ENCODE measurements around the gene RIN2.

RIN2 gene

DNA sequence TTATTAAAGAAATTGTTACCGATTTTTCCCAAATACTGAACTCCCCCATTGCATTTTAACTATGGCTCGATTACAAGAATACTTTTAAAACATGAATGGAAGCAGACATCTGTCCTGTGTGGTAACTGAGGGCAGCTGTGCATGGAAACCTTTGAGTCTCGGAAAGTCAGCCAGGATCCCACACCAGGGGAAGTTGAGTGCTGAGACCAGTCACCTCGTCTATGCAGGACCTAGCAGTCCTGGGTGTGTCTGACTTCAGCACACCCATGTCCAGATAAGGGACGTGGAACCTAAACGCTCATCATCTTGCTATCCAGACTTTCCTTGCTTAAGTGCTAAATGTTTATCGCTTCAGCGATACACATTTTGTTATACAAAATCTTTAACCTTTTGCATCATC lies 6.1 kb downstream of the RIN2 start:
- Histone ChIP-seq H3K4me1 (ENCODE audit: control insufficient read depth, insufficient read depth, low read length) (peaks cover 3% of the 10 kb centered on the region), H3K9me3 (ENCODE audit: control insufficient read depth in 2 of 2, low read length in 2 of 2) (no peaks in the 10 kb centered on the region), H3K27ac (ENCODE audit: low read length) (no peak overlapping the region), H3K27me3 (ENCODE audit: control insufficient read depth in 1 of 2, insufficient read depth in 2 of 2, low read length in 2 of 2) (no peaks in the 10 kb centered on the region), H3K4me3 (ENCODE audit: low read length in 2 of 2) (no peak overlapping the region), H3K36me3 (ENCODE audit: control insufficient read depth in 2 of 2, insufficient read depth in 2 of 2, low read length in 2 of 2) (no peaks in the 10 kb centered on the region), H3K9ac (ENCODE audit: low read length in 2 of 2) (no peak overlapping the region)

DNA sequence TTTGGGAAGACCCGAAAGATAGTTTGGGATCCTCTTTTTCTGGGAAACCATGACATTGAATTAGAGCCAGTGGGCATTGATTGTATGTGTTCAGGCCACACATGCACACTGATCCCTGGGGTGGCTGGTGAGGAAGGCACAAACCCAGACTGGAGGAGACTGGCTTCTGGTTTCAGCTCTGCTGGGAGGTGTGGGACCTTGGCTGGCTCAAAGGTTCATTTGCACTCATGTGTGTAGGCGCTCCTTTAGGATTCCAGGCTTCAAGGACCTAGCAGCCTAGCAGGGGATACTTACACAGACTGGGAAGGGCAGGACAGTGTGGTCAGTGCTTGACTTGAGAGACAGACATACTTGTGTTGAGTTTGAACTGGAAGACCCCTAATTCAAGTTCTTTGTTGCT lies 7.2 kb downstream of the RIN2 start:
- H3K4me3 ChIP-seq (ENCODE audit: low read length in 2 of 2) = no peak overlapping the region
- no peaks in the 10 kb centered on the region for H3K27me3 ChIP-seq (ENCODE audit: control insufficient read depth in 1 of 2, insufficient read depth in 2 of 2, low read length in 2 of 2)
- H3K4me1 ChIP-seq (ENCODE audit: control insufficient read depth, insufficient read depth, low read length) = no peaks in the 10 kb centered on the region
- no peak overlapping the region for H3K9ac ChIP-seq (ENCODE audit: low read length in 2 of 2)
- no peaks in the 10 kb centered on the region for H3K36me3 ChIP-seq (ENCODE audit: control insufficient read depth in 2 of 2, insufficient read depth in 2 of 2, low read length in 2 of 2)
- no peak overlapping the region for H3K27ac ChIP-seq (ENCODE audit: low read length)
- H3K9me3 ChIP-seq (ENCODE audit: control insufficient read depth in 2 of 2, low read length in 2 of 2) = no peaks in the 10 kb centered on the region

DNA sequence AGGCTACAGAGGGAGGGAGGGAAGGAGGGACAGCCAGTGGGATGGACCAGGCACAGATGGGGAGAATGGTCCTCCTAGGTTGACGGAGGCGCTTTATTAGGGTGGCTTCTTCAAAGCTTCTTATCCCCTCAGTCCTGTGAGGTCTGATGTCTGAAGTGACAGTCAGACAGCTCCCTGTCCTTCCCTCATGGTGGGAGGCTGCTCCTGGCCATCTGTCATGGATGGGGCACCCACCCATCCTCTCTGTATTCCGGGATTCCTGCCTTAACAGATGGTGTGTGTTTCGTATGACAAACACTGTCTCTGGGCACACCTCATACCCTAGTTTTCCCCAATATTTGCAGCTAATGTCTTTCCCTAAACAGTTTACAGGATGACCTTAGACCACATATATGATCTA lies 7.9 kb downstream of the RIN2 start:
- Histone ChIP-seq H3K27ac (ENCODE audit: low read length) (no peak overlapping the region), H3K27me3 (ENCODE audit: control insufficient read depth in 1 of 2, insufficient read depth in 2 of 2, low read length in 2 of 2) (no peaks in the 10 kb centered on the region), H3K9me3 (ENCODE audit: control insufficient read depth in 2 of 2, low read length in 2 of 2) (no peaks in the 10 kb centered on the region), H3K36me3 (ENCODE audit: control insufficient read depth in 2 of 2, insufficient read depth in 2 of 2, low read length in 2 of 2) (no peaks in the 10 kb centered on the region), H3K4me1 (ENCODE audit: control insufficient read depth, insufficient read depth, low read length) (no peaks in the 10 kb centered on the region), H3K4me3 (ENCODE audit: low read length in 2 of 2) (no peak overlapping the region), H3K9ac (ENCODE audit: low read length in 2 of 2) (no peak overlapping the region)

DNA sequence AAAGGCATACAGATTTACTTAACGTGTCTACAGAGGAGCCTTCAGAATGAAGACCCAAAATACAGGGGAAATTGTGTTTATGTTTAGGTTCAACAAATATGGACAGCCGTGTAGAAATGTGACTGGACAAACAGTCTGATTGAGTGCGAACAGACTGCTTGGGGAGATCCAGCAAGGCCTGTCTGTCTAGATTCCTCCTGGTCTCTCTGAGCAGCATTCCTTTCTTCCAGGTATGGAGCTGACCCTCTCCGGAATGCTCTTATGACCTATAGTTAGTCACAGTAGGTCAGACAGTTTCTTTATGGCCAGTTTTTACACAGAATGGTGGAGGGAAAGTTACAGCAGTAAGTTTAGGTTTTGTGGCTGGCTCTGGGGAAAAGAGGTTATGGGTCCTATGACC lies 9.0 kb downstream of the RIN2 start:
- no peaks in the 10 kb centered on the region for H3K4me1 ChIP-seq (ENCODE audit: control insufficient read depth, insufficient read depth, low read length)
- no peak overlapping the region for H3K27ac ChIP-seq (ENCODE audit: low read length)
- H3K9ac ChIP-seq (ENCODE audit: low read length in 2 of 2) = no peak overlapping the region
- H3K36me3 ChIP-seq (ENCODE audit: control insufficient read depth in 2 of 2, insufficient read depth in 2 of 2, low read length in 2 of 2) = no peaks in the 10 kb centered on the region
- no peaks in the 10 kb centered on the region for H3K9me3 ChIP-seq (ENCODE audit: control insufficient read depth in 2 of 2, low read length in 2 of 2)
- no peaks in the 10 kb centered on the region for H3K27me3 ChIP-seq (ENCODE audit: control insufficient read depth in 1 of 2, insufficient read depth in 2 of 2, low read length in 2 of 2)
- no peak overlapping the region for H3K4me3 ChIP-seq (ENCODE audit: low read length in 2 of 2)

DNA sequence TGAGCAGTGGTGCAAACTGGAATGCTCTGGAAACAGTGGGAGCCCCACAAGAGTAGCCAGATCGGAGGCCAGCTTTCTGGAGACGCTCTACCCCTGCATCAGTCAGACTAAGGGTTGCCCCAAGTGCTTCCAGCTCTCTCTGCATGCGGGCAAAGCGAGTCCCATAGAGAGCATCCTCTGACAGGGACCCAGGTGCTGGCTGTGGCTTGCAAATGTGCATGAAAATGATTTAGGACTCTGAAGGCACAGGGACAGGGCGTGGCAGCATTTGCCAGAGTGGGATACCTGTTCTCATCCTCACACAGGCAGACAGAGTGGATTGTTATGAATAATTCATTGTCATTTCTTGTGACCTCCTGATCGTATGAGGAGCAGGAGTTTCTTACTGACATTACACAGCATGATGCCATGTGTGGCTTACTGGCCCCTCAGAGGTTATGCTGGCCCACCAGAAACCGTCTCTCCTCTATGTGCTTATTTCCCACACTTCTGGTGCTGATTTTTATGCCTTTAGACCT lies 10.3 kb downstream of the RIN2 start:
- H3K4me3 ChIP-seq (ENCODE audit: low read length in 2 of 2) = no peak overlapping the region
- no peak overlapping the region for H3K27ac ChIP-seq (ENCODE audit: low read length)
- peaks cover 0 to 2% of the 10 kb centered on the region in 2 donors for H3K36me3 ChIP-seq (ENCODE audit: control insufficient read depth in 2 of 2, insufficient read depth in 2 of 2, low read length in 2 of 2)
- no peak overlapping the region for H3K9ac ChIP-seq (ENCODE audit: low read length in 2 of 2)
- no peaks in the 10 kb centered on the region for H3K27me3 ChIP-seq (ENCODE audit: control insufficient read depth in 1 of 2, insufficient read depth in 2 of 2, low read length in 2 of 2)
- no peaks in the 10 kb centered on the region for H3K9me3 ChIP-seq (ENCODE audit: control insufficient read depth in 2 of 2, low read length in 2 of 2)
- no peaks in the 10 kb centered on the region for H3K4me1 ChIP-seq (ENCODE audit: control insufficient read depth, insufficient read depth, low read length)

DNA sequence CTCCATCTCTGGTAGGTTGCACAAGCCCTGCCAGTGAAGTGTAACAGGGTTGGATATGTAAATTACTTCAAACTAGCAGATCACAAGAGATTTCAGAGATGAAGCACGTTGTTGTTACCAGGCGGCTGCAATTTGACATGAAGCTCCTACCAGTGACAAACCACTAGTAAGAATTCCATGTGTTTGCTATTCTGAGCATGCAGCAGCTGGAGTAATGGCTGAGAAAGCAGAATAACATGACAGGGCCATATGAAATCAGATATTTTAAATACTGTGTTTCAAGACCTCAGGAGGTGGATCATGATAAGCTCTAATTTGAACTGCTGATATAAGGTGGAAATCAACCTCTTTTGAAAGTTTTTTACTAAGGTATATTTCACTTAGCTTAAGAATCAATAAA lies 11.4 kb downstream of the RIN2 start:
- H3K9ac ChIP-seq (ENCODE audit: low read length in 2 of 2) = no peak overlapping the region
- H3K9me3 ChIP-seq (ENCODE audit: control insufficient read depth in 2 of 2, low read length in 2 of 2) = no peaks in the 10 kb centered on the region
- H3K4me1 ChIP-seq (ENCODE audit: control insufficient read depth, insufficient read depth, low read length) = no peaks in the 10 kb centered on the region
- H3K36me3 ChIP-seq (ENCODE audit: control insufficient read depth in 2 of 2, insufficient read depth in 2 of 2, low read length in 2 of 2) = peaks cover 0 to 2% of the 10 kb centered on the region in 2 donors
- no peak overlapping the region for H3K4me3 ChIP-seq (ENCODE audit: low read length in 2 of 2)
- H3K27ac ChIP-seq (ENCODE audit: low read length) = no peak overlapping the region
- H3K27me3 ChIP-seq (ENCODE audit: control insufficient read depth in 1 of 2, insufficient read depth in 2 of 2, low read length in 2 of 2) = no peaks in the 10 kb centered on the region

DNA sequence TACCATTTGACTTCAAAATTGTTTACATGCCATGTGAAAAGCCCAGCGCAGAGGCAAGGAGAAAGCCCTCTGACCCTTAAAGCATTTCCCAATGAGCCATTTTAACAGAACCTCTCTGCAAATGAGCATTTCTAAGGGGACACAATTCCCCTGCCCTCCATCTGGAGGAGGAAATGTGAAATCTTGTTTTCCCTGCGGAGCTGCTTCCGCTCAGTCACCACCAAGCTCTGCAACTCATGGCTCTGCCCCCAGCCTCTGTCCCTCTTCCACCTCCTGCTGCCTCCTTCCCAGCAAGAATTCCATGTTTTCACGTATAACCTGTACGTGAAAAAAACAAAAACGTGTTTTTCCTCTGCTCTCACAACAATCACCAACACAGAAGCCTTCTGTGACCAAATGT lies 12.3 kb downstream of the RIN2 start:
- Histone ChIP-seq H3K27ac (ENCODE audit: low read length) (no peak overlapping the region), H3K9me3 (ENCODE audit: control insufficient read depth in 2 of 2, low read length in 2 of 2) (no peaks in the 10 kb centered on the region), H3K9ac (ENCODE audit: low read length in 2 of 2) (no peak overlapping the region), H3K4me3 (ENCODE audit: low read length in 2 of 2) (no peak overlapping the region), H3K36me3 (ENCODE audit: control insufficient read depth in 2 of 2, insufficient read depth in 2 of 2, low read length in 2 of 2) (peaks cover 0 to 2% of the 10 kb centered on the region in 2 donors), H3K4me1 (ENCODE audit: control insufficient read depth, insufficient read depth, low read length) (no peaks in the 10 kb centered on the region), H3K27me3 (ENCODE audit: control insufficient read depth in 1 of 2, insufficient read depth in 2 of 2, low read length in 2 of 2) (no peaks in the 10 kb centered on the region)

DNA sequence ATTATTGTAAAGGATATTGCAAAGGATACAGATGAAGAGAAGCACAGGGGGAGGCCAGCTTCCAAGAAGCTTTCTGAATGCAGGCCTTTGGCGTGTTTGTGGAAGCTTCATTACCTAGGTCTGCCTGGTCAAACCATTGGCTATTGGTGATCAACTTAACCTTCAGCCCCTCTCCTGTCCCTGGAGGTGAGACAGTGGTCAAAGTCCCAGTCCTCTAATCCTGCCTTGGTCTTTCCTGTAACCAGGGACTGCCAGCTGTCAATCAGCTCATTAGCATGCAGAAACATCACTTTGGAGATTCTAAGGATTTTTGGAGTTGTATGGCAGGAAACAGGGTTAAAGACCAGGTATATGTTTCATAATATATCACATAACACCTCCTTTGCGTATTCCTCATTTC lies 13.0 kb downstream of the RIN2 start:
- Histone ChIP-seq H3K4me1 (ENCODE audit: control insufficient read depth, insufficient read depth, low read length) (no peaks in the 10 kb centered on the region), H3K27me3 (ENCODE audit: control insufficient read depth in 1 of 2, insufficient read depth in 2 of 2, low read length in 2 of 2) (no peaks in the 10 kb centered on the region), H3K27ac (ENCODE audit: low read length) (no peak overlapping the region), H3K36me3 (ENCODE audit: control insufficient read depth in 2 of 2, insufficient read depth in 2 of 2, low read length in 2 of 2) (peaks cover 0 to 2% of the 10 kb centered on the region in 2 donors), H3K9ac (ENCODE audit: low read length in 2 of 2) (no peak overlapping the region), H3K4me3 (ENCODE audit: low read length in 2 of 2) (no peak overlapping the region), H3K9me3 (ENCODE audit: control insufficient read depth in 2 of 2, low read length in 2 of 2) (no peaks in the 10 kb centered on the region)

DNA sequence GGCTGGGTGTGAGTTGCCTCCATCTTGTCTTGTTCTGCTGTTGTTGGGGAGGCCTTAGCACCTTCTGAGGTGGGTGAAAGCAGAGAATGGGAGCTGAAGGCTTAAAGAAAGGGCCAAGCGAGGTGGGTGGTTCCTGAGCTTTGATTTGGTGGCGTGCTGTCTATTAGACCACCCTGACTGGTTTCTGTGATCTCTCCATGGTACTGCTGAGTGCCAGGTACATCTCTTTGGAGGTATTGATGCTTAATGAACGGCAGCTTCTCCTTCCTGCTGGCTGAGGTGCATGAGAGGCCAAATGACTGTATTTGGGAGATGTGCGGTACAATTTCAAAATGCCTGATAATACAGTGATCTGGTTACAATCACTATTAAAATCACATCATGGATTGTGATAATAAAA lies 15.4 kb downstream of the RIN2 start:
- no peak overlapping the region for H3K9ac ChIP-seq (ENCODE audit: low read length in 2 of 2)
- H3K4me3 ChIP-seq (ENCODE audit: low read length in 2 of 2) = no peak overlapping the region
- H3K9me3 ChIP-seq (ENCODE audit: control insufficient read depth in 2 of 2, low read length in 2 of 2) = no peaks in the 10 kb centered on the region
- peaks cover 0 to 2% of the 10 kb centered on the region in 2 donors for H3K36me3 ChIP-seq (ENCODE audit: control insufficient read depth in 2 of 2, insufficient read depth in 2 of 2, low read length in 2 of 2)
- H3K4me1 ChIP-seq (ENCODE audit: control insufficient read depth, insufficient read depth, low read length) = peaks cover under 1% of the 10 kb centered on the region
- H3K27ac ChIP-seq (ENCODE audit: low read length) = no peak overlapping the region
- H3K27me3 ChIP-seq (ENCODE audit: control insufficient read depth in 1 of 2, insufficient read depth in 2 of 2, low read length in 2 of 2) = no peaks in the 10 kb centered on the region

DNA sequence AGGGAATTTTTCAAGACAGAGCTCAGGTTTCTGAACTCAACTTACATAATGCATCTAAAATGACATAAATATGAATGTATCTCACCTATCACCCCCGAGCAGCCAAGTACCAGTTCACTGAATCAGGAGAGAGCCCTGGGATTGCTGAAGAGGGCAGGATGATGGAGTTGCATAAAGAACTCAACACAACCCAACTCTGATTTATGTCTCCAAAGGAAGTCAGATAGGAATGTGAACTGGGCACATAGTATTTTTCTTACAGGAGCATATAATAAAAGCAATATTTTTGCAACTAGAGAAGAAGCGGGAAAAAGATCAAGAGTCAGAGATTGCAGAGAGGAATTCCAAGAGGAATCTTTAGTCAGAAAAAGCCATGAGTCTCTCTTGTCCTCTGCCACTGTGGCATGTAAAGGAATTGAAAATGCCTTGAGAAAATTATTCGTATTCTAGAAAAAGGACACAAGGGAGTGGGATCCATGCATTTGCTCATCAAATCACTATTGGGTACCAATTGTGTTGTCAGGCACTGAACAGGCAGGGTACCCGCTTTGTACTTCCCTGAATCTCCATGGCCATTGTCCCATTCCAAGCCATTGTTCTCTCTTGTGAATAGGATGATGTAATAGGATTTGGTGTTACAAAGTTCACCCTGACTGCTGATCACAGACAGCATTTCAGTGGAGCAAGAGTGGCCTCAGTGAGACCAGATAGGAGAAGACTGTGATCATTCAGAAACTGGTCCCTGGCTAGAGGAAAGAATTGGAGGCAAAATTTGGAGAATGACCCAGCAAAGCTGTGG lies 16.3 kb downstream of the RIN2 start:
- Histone ChIP-seq H3K36me3 (ENCODE audit: control insufficient read depth in 2 of 2, insufficient read depth in 2 of 2, low read length in 2 of 2) (peaks cover 0 to 2% of the 10 kb centered on the region in 2 donors), H3K4me3 (ENCODE audit: low read length in 2 of 2) (no peak overlapping the region), H3K27ac (ENCODE audit: low read length) (no peak overlapping the region), H3K27me3 (ENCODE audit: control insufficient read depth in 1 of 2, insufficient read depth in 2 of 2, low read length in 2 of 2) (no peaks in the 10 kb centered on the region), H3K9ac (ENCODE audit: low read length in 2 of 2) (no peak overlapping the region), H3K4me1 (ENCODE audit: control insufficient read depth, insufficient read depth, low read length) (peaks cover 6% of the 10 kb centered on the region), H3K9me3 (ENCODE audit: control insufficient read depth in 2 of 2, low read length in 2 of 2) (no peaks in the 10 kb centered on the region)

All from stomach smooth muscle (tissue), 2 donors.